Measurements from ENCODE around the gene REXO4.

DNA sequence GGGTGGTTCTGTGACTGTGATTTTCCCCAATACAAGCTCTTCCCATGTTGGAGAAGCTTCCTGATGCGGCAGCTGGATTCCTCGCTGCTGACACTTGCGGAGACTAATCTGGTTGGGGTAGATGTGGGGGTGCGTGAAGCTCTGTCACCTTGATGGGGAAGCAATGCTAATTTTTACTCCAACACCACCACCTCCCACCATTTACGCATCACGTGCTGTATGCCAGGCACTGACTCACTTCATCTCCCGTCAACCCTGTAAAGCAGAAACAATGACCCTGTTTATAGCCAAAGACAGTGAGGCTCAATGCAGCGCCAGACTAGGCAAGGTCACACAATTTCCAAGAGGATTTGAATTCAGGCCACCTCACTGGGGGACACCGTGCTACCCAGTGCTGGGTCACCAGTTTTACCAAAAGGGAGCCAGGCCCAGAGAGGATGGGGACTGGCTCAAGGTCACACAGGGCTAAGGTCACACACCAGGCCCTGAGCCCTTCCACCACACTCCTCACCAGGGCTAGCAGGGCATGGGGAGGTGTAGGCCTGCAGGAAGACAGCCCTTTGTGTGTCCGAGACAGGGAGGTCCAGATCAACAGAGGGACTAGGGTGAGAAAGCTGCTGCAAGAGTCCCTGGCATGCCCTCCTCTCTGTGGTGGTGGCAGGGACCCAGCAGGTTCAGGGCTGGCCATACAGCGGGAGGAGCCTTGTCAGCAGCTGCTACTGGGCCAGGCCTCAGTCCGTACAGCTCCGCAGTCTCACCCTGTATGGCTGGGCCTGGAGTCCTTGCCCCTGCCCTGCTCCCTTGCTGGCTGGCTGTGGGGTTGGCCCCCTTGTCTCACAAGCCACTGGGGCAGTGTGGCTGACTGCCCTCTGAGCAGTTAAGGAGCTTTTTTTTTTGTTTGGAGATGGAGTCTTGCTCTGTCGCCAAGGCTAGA, 38.4 kb downstream of the REXO4 start:
- TF ChIP-seq, protein P1, sequence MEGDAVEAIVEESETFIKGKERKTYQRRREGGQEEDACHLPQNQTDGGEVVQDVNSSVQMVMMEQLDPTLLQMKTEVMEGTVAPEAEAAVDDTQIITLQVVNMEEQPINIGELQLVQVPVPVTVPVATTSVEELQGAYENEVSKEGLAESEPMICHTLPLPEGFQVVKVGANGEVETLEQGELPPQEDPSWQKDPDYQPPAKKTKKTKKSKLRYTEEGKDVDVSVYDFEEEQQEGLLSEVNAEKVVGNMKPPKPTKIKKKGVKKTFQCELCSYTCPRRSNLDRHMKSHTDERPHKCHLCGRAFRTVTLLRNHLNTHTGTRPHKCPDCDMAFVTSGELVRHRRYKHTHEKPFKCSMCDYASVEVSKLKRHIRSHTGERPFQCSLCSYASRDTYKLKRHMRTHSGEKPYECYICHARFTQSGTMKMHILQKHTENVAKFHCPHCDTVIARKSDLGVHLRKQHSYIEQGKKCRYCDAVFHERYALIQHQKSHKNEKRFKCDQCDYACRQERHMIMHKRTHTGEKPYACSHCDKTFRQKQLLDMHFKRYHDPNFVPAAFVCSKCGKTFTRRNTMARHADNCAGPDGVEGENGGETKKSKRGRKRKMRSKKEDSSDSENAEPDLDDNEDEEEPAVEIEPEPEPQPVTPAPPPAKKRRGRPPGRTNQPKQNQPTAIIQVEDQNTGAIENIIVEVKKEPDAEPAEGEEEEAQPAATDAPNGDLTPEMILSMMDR (IDR thresholded peaks at IDR 0.05): no peak
- no peak for TF ChIP-seq EP300 (IDR thresholded peaks at IDR 0.05)

All from tibial nerve (tissue), 4 donors.